ENCODE results near the gene GPR34. TPM values are rescaled to one million over a fixed set of nuclear protein-coding genes. Genes with fewer than 3 reads are reported as not detected.

The GPR34 gene
- total RNA-seq, 1 experiment from 2014 or later = not detected

DNA sequence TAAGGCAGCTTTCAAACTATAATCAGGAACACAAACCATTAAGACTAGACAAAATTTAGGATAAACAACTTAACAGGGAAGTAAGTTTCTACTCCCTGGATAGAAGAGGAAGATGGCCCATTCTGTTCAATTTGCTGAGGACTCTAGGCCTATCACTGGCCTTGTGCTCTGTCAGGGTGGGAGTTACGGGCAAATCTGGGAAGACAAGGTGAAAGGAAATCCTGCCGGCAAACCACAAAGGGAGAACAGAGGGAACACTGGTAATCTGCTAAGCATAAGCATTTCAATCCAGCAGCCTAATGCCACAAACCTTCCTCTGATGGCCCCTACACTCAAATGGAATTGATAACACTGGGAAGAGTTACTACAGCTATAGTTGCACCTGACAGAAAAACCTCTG, 43.5 kb downstream of the GPR34 start:
- Histone ChIP-seq H3K4me1 (replicated peaks) (peaks cover 5% of the 10 kb centered on the region; the same call in 1 of the 2 replicates), H3K27me3 (replicated peaks) (no peaks in the 10 kb centered on the region), H3K9me3 (replicated peaks) (no peaks in the 10 kb centered on the region), H3K27ac (no peak overlapping the region), H3K36me3 (no peaks in the 10 kb centered on the region), H3K4me3 (no peak overlapping the region)
- no peak for DNase-seq (ENCODE audit: low read depth in 1 of 2, low spot score in 2 of 2)

DNA sequence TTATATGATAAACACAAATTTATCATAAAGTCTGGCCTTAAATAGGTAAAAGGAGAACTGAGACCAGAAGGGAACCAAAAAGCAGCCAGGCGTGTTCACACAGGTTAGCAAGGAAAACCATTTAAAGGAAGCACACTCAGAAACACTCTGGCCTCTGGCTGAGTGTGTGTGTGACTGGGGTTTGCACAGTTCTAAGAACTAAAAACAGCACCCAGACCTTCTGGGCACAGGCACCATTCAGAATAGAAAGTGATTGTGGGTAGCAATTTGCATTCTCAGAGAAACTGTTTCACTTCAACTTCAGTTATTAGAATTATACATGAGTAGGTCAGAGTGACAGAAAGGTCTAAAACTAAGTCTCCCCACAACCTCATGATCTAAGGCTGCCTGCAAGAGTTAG, 45.2 kb downstream of the GPR34 start:
- DNase-seq (ENCODE audit: low read depth in 1 of 2, low spot score in 2 of 2) = no peak
- Histone ChIP-seq H3K4me1 (replicated peaks) (peaks cover 5% of the 10 kb centered on the region; the same call in 1 of the 2 replicates), H3K9me3 (replicated peaks) (no peaks in the 10 kb centered on the region), H3K27me3 (replicated peaks) (no peaks in the 10 kb centered on the region), H3K36me3 (no peaks in the 10 kb centered on the region), H3K4me3 (no peak overlapping the region), H3K27ac (no peak overlapping the region)

DNA sequence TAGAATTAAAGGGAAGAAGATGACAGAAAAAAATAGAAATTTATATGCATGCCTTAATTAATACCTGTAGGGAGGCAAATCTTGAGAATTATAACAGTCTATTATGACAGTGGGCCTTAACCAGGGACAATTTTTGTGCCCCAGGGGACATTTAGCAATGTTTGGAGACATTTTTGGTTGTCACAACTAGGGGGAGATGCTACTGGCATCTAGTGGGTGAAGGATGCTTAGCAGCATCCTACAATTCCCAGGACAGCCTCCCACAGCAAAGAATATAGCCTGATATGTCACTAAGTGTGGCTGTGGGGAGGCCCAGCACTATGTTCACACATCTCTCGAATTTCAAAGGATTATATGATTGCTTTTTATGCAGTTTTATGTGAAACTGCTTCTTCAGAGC, 45.8 kb downstream of the GPR34 start:
- Histone ChIP-seq H3K4me1 (replicated peaks) (peaks cover 5% of the 10 kb centered on the region; the same call in 1 of the 2 replicates), H3K4me3 (no peak overlapping the region), H3K36me3 (no peaks in the 10 kb centered on the region), H3K27me3 (replicated peaks) (no peaks in the 10 kb centered on the region), H3K9me3 (replicated peaks) (no peaks in the 10 kb centered on the region), H3K27ac (no peak overlapping the region)
- DNase-seq (ENCODE audit: low read depth in 1 of 2, low spot score in 2 of 2) = no peak

GRCh38 chrX:41737065-41737464, 48.3 kb downstream of the GPR34 start:
- no peak for DNase-seq (ENCODE audit: low read depth in 1 of 2, low spot score in 2 of 2)
- no peaks in the 10 kb centered on the region for H3K4me1 ChIP-seq (replicated peaks)

GRCh38 chrX:41739871-41740270, 51.1 kb downstream of the GPR34 start:
- Histone ChIP-seq H3K36me3 (no peaks in the 10 kb centered on the region), H3K4me3 (no peak overlapping the region), H3K9me3 (replicated peaks) (no peaks in the 10 kb centered on the region), H3K4me1 (replicated peaks) (no peaks in the 10 kb centered on the region), H3K27me3 (replicated peaks) (no peaks in the 10 kb centered on the region), H3K27ac (no peak overlapping the region)
- no peak for DNase-seq (ENCODE audit: low read depth in 1 of 2, low spot score in 2 of 2)

More at GRCh38 chrX:41737065-41737464, 48.3 kb downstream of the GPR34 start:
- no peaks in the 10 kb centered on the region for H3K36me3 ChIP-seq
- H3K27ac ChIP-seq = no peak overlapping the region
- no peaks in the 10 kb centered on the region for H3K9me3 ChIP-seq (replicated peaks)
- H3K27me3 ChIP-seq (replicated peaks) = no peaks in the 10 kb centered on the region
- H3K4me3 ChIP-seq = no peak overlapping the region

Other genes with a start within 250 kb of the GPR34 start
- gene NYX, start 241.6 kb upstream of the GPR34 start, total RNA-seq (2014; rRNA removed; shearing (Covaris generic)) = not detected in 2 replicates
- gene GPR82, start 35.2 kb downstream of the GPR34 start, total RNA-seq (2014; rRNA removed; shearing (Covaris generic)) = not detected in 2 replicates
- gene CASK, start 234.6 kb downstream of the GPR34 start, total RNA-seq (2014; rRNA removed; shearing (Covaris generic)) = 15.8 and 25.2 TPM in 2 replicates

Data from SJSA1 (cell line).